AG04449 (cell line): ENCODE measurements around the gene C11orf21.

Experiments used
- CTCF ChIA-PET: fragments of 350-600 bp; formaldehyde crosslinking; extraction: SDS; loops from one replicate; lab custom pipeline; 2021; ENCODE audit warnings: antibody characterized with exemption; lab: Yijun Ruan, JAX
- POLR2A ChIA-PET: fragments of 400-600, 350-600 bp; formaldehyde crosslinking; extraction: SDS; loops from one replicate; lab custom pipeline; 2020; ENCODE audit warnings: antibody characterized with exemption, inconsistent platforms; lab: Yijun Ruan, JAX
- DNase-seq: peaks from one replicate; pipeline ENCODE4 v3.0.0-alpha.2; 2010; ENCODE audit warnings: low read depth, low spot score
- H3K4me3 ChIP-seq: 2 replicates; pipeline ENCODE4 v1.5.1; 2011; ENCODE audit warnings: low read depth, mild to moderate bottlenecking, control low read depth, low read length
- TF ChIP-seq, protein P1 (sequence below): IDR thresholded peaks from one replicate; pipeline ENCODE4 v1.5.1; 2011; ENCODE audit warnings: mild to moderate bottlenecking, moderate library complexity, low read length, control low read depth, inconsistent platforms; ENCODE audit not compliant: insufficient read depth; ENCODE audit errors: missing control alignments

Gene C11orf21

DNA sequence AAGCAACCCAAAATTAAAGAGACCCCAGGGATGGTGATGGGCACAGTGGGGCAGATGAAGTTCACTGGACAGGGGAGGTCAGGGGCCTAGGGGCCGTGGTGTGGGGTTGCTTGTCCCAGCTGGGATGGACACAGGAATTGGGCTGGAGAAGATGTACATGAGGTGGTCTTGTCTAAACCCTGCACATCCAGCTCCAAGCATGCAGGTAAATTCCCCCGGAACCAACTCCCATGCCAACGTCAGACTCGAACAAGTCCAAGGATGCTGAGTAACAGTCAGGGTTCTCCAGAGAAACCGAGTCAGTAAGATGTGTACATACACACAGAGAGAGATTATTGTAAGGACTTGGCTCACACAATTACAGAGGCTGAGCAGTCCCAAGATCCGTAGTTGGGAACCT, 29.0 kb upstream of the C11orf21 start:
- no peak overlapping the region for H3K4me3 ChIP-seq
- TF ChIP-seq, protein P1, sequence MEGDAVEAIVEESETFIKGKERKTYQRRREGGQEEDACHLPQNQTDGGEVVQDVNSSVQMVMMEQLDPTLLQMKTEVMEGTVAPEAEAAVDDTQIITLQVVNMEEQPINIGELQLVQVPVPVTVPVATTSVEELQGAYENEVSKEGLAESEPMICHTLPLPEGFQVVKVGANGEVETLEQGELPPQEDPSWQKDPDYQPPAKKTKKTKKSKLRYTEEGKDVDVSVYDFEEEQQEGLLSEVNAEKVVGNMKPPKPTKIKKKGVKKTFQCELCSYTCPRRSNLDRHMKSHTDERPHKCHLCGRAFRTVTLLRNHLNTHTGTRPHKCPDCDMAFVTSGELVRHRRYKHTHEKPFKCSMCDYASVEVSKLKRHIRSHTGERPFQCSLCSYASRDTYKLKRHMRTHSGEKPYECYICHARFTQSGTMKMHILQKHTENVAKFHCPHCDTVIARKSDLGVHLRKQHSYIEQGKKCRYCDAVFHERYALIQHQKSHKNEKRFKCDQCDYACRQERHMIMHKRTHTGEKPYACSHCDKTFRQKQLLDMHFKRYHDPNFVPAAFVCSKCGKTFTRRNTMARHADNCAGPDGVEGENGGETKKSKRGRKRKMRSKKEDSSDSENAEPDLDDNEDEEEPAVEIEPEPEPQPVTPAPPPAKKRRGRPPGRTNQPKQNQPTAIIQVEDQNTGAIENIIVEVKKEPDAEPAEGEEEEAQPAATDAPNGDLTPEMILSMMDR: no peak
- DNase-seq: no peak
- ChIA-PET POLR2A (no interaction called here), CTCF (no interaction called here)

- DNase-seq: no peak
- no peak overlapping the region for H3K4me3 ChIP-seq
- ChIA-PET CTCF (no interaction called here), POLR2A (no interaction called here)
- TF ChIP-seq, protein P1: no peak
These were observed 27.8 kb upstream of the C11orf21 start for GRCh38 chr11:2329551-2329950.

- no peak for DNase-seq
- ChIA-PET POLR2A (no interaction called here), CTCF (no interaction called here)
- TF ChIP-seq, protein P1: no peak
- no peak overlapping the region for H3K4me3 ChIP-seq
These were observed 27.1 kb upstream of the C11orf21 start for GRCh38 chr11:2328656-2329354.

DNA sequence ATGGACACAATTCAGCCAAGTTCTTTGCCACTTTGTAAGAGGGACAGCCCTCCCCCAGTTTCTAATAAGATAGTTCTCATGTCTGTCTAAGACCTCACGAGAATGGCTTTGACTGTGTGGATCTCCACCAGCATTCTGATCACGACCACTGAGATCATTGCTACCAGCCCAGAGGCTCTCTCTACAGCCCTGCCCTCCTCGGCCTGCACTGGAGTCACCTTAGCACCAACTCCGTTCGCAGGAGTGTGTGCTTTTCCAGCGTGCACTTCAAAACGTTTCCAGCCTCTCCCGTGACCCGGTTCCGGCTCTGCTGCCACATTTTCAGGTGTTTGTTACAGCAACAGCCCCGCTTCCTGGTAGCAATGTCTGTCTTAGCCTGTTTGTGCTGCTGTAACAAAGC, 26.3 kb upstream of the C11orf21 start:
- DNase-seq: no peak
- TF ChIP-seq, protein P1: no peak
- no peak overlapping the region for H3K4me3 ChIP-seq
- ChIA-PET CTCF (no interaction called here), POLR2A (no interaction called here)

DNA sequence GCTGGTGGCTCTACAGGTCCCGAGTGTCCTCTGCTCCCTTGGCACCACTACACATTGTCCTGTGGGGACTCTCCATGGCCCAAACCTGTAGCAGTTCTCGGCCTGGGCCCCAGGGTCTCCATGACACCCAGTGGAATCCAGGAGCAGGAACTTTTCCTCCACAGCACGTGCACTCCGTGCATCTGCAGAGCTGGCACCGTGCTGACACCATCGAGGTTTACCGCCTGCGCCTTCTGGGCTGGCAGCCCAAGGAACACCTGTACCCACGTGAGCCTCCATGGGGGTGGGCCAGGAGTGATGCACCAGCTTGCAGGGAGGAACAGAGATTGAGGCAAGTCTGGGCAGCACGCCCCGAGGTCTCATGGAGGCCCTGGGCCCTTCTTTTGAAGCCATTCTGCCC, 25.3 kb upstream of the C11orf21 start:
- DNase-seq: no peak
- TF ChIP-seq, protein P1: no peak
- ChIA-PET POLR2A (no interaction called here), CTCF (no interaction called here)
- H3K4me3 ChIP-seq: no peak overlapping the region

DNA sequence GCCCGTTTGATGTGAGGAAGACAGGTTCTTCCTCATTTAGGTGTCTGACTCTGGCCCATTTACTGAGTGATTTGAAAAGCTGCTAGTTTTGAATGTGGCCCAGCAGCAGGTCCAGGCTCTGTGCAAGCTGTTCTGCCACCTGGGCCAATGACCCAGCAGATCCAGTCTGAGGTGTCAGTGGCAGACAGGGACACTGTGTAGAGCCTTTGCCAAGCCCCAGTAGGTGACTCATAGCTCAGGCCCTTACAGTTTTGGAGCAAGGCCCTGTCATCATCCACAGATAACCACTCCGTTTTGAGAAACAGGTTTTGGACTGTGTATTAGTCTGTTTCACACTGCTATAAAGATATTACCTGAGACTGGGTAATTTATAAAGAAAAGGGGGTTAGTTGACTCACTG, 24.0 kb upstream of the C11orf21 start:
- H3K4me3 ChIP-seq: no peak overlapping the region
- ChIA-PET CTCF (interaction anchor here (0.6 to 1.3 kb wide), 2 partner anchors 20 to 207 kb away, joined by 3 read pairs; no protein-coding TSS in a partner anchor), POLR2A (no interaction called here)
- TF ChIP-seq, protein P1: no peak
- no peak for DNase-seq
